A549 (cell line): ENCODE results near the gene CCL2.

Experiments used
- CHD2 ChIP-seq: fragments of 150-350 bp; IDR thresholded peaks from 2 replicates; pipeline ENCODE4 v1.6.1; 2014; ENCODE audit warnings: low read length; ENCODE audit not compliant: partially characterized antibody
- FOSB ChIP-seq: fragments of 250-450 bp; sonication (Bioruptor Pico); IDR thresholded peaks from 2 replicates; pipeline ENCODE4 v1.5.0; 2020; ENCODE audit warnings: mild to moderate bottlenecking, moderate library complexity
- FOSL2 ChIP-seq, 2 experiments: fragments of 450-650 bp in 1 of 2; fragments of >200 bp in 1 of 2; sonication (Bioruptor Twin) in 1 of 2; formaldehyde crosslinking; IDR thresholded peaks; 2 replicates each; pipeline versions ENCODE4 v1.5.0 to v1.6.1; 2016 to 2020; ENCODE audit warnings: mild to moderate bottlenecking in 1 of 2, moderate library complexity in 1 of 2
- JUN ChIP-seq, 2 experiments: fragments of >200 bp; sonication (Bioruptor Twin); formaldehyde crosslinking; IDR thresholded peaks; 2 replicates in 1 of 2; 3 replicates in 1 of 2; pipeline ENCODE4 v1.6.1; 2016 to 2017
- KDM1A ChIP-seq: fragments of 200-600 bp; sonication (generic); IDR thresholded peaks from 2 replicates; pipeline ENCODE4 v1.6.1; 2016; ENCODE audit warnings: low read depth, mild to moderate bottlenecking
- MYC ChIP-seq: IDR thresholded peaks from 2 replicates; pipeline ENCODE4 v1.6.1; 2012; ENCODE audit warnings: mild to moderate bottlenecking, inconsistent platforms, low read length, improper control_type of control experiment, borderline replicate concordance
- POLR2A ChIP-seq: IDR thresholded peaks from 2 replicates; pipeline ENCODE4 v1.6.1; 2012; ENCODE audit warnings: mild to moderate bottlenecking, low read length
- RFX5 ChIP-seq: fragments of 450-650 bp; IDR thresholded peaks from 2 replicates; pipeline ENCODE4 v1.7.1; 2014; ENCODE audit warnings: antibody characterized with exemption, mild to moderate bottlenecking, moderate library complexity
- RNF2 ChIP-seq: fragments of 200-600 bp; sonication (generic); IDR thresholded peaks from 2 replicates; pipeline ENCODE4 v1.6.1; 2016; ENCODE audit warnings: low read depth, mild to moderate bottlenecking, antibody characterized with exemption, moderate library complexity, borderline replicate concordance
- TP53 ChIP-seq: fragments of 250-450 bp; sonication (Bioruptor Pico); IDR thresholded peaks from 2 replicates; pipeline ENCODE4 v1.5.0; 2021; ENCODE audit warnings: mild to moderate bottlenecking, moderate library complexity
- TF ChIP-seq, protein P1 (sequence below): fragments of 200-600 bp; sonication (generic); IDR thresholded peaks from 2 replicates; pipeline ENCODE4 v1.6.1; 2016; ENCODE audit warnings: antibody characterized with exemption, mild to moderate bottlenecking, moderate library complexity
- TF ChIP-seq, protein P2 (sequence below): fragments of >200 bp; sonication (Bioruptor Twin); formaldehyde crosslinking; IDR thresholded peaks from 3 replicates; pipeline ENCODE4 v1.5.1; 2016
- TF ChIP-seq, protein P3 (sequence below): fragments of 450-650 bp; IDR thresholded peaks from 2 replicates; pipeline ENCODE4 v1.6.1; 2014; ENCODE audit warnings: antibody characterized with exemption
- TF ChIP-seq, protein P4 (sequence below): IDR thresholded peaks from 2 replicates; pipeline ENCODE4 v1.6.1; 2012

DNA sequence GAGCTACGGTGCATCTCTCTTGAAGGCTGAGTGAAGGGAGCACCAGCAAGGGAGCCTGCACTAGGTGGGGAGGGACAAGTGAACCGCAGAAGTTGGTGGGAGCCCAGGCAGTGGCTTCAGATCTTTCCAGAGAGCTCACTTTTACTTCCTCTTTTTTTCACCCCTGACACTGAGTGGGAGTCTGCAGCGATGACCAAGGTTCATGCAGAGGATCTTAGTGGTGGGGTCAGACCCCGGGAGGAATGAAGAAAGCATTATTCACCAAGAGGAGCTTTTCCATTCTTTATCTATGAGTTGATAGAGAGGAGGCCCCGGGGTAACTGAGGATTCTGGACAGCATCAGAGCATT is 3.0 kb upstream of the CCL2 start:
- TF ChIP-seq FOSL2 (IDR thresholded peaks at IDR 0.05): no peak
- TF ChIP-seq FOSL2 (CRISPR knock-in tag; IDR thresholded peaks at IDR 0.05): no peak
- TF ChIP-seq, protein P1, sequence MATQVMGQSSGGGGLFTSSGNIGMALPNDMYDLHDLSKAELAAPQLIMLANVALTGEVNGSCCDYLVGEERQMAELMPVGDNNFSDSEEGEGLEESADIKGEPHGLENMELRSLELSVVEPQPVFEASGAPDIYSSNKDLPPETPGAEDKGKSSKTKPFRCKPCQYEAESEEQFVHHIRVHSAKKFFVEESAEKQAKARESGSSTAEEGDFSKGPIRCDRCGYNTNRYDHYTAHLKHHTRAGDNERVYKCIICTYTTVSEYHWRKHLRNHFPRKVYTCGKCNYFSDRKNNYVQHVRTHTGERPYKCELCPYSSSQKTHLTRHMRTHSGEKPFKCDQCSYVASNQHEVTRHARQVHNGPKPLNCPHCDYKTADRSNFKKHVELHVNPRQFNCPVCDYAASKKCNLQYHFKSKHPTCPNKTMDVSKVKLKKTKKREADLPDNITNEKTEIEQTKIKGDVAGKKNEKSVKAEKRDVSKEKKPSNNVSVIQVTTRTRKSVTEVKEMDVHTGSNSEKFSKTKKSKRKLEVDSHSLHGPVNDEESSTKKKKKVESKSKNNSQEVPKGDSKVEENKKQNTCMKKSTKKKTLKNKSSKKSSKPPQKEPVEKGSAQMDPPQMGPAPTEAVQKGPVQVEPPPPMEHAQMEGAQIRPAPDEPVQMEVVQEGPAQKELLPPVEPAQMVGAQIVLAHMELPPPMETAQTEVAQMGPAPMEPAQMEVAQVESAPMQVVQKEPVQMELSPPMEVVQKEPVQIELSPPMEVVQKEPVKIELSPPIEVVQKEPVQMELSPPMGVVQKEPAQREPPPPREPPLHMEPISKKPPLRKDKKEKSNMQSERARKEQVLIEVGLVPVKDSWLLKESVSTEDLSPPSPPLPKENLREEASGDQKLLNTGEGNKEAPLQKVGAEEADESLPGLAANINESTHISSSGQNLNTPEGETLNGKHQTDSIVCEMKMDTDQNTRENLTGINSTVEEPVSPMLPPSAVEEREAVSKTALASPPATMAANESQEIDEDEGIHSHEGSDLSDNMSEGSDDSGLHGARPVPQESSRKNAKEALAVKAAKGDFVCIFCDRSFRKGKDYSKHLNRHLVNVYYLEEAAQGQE: no peak
- TF ChIP-seq, protein P2, sequence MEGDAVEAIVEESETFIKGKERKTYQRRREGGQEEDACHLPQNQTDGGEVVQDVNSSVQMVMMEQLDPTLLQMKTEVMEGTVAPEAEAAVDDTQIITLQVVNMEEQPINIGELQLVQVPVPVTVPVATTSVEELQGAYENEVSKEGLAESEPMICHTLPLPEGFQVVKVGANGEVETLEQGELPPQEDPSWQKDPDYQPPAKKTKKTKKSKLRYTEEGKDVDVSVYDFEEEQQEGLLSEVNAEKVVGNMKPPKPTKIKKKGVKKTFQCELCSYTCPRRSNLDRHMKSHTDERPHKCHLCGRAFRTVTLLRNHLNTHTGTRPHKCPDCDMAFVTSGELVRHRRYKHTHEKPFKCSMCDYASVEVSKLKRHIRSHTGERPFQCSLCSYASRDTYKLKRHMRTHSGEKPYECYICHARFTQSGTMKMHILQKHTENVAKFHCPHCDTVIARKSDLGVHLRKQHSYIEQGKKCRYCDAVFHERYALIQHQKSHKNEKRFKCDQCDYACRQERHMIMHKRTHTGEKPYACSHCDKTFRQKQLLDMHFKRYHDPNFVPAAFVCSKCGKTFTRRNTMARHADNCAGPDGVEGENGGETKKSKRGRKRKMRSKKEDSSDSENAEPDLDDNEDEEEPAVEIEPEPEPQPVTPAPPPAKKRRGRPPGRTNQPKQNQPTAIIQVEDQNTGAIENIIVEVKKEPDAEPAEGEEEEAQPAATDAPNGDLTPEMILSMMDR: no peak
- no peak for TF ChIP-seq FOSB (CRISPR knock-in tag)
- TF ChIP-seq JUN (IDR thresholded peaks at IDR 0.05): no peak
- TF ChIP-seq, protein P3, sequence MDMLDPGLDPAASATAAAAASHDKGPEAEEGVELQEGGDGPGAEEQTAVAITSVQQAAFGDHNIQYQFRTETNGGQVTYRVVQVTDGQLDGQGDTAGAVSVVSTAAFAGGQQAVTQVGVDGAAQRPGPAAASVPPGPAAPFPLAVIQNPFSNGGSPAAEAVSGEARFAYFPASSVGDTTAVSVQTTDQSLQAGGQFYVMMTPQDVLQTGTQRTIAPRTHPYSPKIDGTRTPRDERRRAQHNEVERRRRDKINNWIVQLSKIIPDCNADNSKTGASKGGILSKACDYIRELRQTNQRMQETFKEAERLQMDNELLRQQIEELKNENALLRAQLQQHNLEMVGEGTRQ: no peak
- TF ChIP-seq POLR2A: no peak
- TF ChIP-seq KDM1A: no peak
- no peak for TF ChIP-seq CHD2
- TF ChIP-seq MYC: no peak
- TF ChIP-seq TP53: no peak
- no peak for TF ChIP-seq RFX5
- no peak for TF ChIP-seq RNF2
- TF ChIP-seq, protein P4, sequence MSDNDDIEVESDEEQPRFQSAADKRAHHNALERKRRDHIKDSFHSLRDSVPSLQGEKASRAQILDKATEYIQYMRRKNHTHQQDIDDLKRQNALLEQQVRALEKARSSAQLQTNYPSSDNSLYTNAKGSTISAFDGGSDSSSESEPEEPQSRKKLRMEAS: no peak
